GM19193 (cell line): Measurements from ENCODE around the gene CACNA1G.

Experiments used
- POLR2A ChIP-seq: IDR thresholded peaks from 4 replicates; pipeline ENCODE4 v1.6.1; 2011; ENCODE audit not compliant: insufficient read depth, insufficient read length; ENCODE audit errors: extremely low read depth

CACNA1G gene

DNA sequence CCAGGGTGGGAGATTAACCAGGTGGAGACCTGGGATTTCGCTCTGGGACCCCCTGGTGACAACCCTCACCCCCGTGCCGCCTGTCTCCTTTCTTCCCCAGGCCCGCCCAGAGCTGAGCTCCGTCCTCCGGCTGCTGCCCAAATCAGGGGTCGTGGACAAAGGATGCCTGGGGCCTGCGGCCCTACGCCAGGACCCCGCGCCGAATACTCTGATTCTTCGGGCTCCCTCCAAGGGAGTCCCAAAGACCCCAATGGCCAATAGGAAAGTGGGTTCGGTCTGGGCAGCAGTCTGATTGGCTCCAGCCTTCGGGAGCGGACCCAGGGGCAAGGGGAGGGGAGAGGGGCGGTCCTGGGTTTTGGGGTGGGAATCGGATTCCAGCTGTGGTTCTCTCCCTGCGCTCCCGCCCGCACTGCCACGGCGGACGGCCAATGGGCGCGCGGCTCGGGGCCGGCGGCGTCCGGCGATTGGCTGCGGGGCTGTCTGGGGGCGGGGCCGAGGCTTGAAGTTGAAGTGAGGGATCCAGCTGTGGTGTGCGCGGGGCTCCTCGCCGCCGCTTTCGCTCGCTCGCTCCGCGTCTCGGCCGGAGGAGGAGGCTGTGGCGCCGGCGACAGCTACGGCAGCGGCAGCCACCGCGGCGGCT lies at the start of gene CACNA1G:
TSS of gene CACNA1G (plus strand) at position 531 of the 640 bp plus-strand sequence. CDS start 745 bp downstream, outside the sequence.
- no peak for TF ChIP-seq POLR2A

DNA sequence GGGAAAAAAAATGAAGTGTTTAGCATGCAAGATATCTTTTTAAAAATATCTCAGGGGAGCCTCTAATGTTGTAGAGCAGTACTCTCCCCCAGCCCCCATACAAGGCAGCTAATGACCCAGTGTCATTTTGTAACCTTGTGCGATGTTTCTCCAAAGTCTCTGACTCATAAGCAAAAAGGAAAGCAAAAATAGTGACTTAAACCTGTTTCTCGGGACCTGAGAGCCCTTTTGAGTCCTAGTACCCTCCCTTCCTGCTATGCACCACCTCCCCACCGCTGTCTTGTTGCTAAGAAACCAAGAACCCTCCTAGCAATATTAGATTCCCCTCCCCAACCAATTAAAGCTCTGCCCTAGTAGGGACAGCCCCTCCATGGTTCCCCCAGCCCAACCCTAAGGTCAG lies 49.5 kb upstream of the CACNA1G start:
- TF ChIP-seq POLR2A: no peak

DNA sequence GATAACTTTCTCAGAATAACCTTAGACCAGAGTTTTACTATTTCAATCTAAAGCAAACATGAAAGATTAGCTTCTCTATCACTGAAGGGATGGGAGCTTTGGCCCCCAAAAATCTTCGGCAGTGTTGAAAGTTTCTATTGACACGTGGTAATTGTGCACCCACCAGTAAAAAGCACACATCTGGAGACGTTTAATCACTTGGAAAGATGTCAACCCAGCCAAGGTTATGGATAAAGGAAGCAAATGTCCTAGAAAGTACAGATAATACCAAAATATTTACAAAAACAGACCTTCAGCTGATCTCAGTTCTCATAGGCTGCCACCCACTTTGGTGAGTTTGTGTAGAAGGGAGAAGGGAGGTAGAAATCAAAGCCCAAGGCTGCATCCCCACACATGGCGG lies 47.0 kb upstream of the CACNA1G start:
- TF ChIP-seq POLR2A: no peak

DNA sequence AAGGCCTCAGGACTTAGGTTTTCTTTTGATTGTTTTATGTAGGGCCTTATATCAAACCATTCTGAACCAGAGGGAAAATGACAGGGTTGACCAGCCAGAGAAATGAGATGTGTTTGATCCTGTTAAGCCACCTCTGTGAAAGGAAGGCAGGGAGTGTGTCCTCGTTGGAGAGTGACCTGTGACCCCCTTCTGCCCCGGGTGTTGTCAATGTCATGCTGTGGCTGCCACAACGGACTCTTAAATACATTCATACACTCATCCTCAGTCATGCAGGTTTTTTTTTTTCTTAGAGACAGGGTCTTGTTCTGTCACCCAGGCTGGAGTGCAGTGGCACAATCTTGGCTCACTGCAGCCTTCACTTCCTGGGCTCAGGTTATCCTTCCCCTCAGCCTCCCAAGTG lies 46.1 kb upstream of the CACNA1G start:
- no peak for TF ChIP-seq POLR2A

DNA sequence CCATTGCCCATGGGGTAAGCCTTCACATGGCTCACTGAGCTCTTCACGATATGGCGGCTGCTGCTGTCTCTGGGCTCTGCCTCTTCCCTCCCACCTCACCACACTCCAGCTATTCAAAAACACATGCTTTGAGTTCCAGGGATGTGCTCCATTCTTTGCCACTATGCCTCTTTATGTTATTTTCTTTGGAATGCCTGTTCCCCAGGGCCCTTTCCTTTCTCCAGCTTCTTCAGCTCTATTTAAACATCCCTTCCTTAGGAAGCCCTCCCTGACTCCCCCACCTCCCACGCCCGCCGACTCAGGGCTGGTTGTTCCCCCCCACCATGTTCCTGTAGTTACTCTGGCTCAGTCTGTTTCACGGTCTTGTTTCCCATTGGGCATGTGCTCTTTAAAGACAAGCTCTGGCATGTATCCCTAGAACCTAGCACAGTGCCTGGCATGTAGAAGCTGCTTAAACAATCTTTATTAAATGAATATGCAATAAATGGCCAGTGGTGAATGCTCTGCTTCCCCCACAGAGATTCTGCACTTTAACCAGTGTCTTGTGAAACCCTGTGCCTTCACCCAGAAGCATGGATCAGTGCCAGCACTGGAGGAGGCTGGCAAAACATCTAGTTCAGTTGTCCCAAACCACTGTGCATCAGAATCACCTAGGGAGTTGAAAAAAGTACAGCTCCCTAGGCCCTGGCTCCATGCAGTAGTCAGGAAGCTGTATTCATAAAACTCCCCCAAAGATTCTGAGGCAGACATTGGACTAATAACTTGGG lies 45.4 kb upstream of the CACNA1G start:
- TF ChIP-seq POLR2A: no peak

DNA sequence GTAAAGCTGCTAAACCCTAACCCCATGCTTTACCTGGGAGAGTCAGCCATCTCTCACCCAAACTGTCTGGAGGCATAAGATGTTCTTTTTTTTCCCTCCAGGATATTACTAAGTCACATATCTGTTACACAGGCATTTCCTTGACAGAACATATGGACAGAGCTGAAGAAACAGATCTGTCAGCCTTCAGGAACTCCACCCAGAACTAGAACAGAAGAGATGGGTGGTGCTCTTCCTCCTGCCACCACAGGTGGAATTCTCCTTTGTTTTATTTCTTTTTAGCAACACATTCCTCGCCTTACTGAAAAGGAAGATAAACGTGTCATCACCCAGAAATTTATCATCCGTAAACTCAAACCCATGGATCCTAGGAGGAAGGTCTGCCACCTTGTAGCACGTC lies 43.5 kb upstream of the CACNA1G start:
- TF ChIP-seq POLR2A: no peak

DNA sequence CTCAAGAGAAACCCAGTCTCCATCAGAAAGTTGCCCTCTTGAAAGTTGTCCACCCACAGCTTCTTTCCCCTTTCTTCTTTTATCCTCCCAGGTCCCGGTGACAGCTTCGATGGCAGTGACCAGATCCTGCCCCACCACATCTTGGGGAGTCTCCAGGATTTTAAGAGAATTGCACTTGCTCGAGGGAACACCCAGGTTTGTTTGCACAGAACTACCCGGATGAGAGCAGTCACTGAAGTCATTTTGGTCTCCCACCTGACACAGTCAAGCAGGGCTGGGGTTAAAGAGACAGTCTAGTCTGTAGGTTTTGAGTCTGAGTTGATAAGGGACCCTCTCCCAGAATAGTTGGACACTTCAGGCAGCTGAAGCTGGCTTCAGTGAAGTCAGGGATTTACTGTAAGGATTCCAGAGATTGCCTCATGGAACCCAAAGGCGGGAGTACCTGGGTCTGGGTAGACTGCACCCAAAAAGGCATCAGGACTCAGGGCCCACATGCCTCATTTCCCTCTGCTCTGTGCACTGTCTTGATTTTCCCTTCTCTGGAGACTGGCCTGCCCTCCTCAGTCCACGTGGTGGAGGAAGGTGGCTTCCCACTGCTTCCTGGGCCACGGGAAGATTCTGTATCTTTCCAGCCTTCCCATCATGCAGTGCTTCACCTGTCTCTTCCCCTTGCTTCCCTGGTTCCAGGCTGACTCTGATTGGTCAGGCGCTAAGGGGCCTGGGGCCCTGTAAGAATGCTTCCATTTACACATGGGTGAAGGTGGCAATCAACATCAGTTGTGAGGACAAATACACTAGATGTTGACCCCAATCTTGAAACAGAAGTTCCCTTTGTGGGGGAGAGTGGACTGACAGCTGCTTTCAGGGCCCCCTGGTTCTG lies 42.8 kb upstream of the CACNA1G start:
- no peak for TF ChIP-seq POLR2A

DNA sequence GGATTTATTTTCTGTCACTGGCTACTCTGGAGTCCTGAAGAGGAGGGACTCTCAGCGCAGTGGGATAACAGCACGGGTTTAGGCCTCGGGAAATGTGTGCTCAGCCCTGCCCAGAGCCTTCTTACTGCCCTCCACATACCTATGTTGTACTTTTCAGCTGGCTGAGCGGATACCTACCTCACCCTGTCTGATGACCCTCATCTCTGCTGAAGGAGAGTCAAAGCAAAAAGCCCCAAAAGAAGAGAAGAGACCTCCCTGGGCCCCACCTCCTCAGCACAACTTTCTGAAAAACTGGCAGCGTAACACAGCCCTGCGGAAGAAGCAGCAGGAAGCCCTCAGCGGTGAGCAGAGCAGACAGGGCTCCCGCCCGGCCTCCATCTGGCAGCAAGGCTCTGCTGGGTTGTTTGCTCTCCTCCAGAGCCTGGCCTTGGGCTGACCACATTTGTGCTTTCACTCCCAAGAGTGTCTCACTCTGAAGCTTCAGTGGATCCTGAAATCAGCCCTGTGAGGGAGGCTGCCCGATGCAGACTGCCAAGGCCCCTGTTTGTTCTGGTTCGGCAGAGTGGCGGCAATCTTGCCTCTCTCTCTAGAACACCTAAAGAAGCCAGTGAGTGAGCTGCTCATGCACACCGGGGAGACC lies 42.0 kb upstream of the CACNA1G start:
- no peak for TF ChIP-seq POLR2A

DNA sequence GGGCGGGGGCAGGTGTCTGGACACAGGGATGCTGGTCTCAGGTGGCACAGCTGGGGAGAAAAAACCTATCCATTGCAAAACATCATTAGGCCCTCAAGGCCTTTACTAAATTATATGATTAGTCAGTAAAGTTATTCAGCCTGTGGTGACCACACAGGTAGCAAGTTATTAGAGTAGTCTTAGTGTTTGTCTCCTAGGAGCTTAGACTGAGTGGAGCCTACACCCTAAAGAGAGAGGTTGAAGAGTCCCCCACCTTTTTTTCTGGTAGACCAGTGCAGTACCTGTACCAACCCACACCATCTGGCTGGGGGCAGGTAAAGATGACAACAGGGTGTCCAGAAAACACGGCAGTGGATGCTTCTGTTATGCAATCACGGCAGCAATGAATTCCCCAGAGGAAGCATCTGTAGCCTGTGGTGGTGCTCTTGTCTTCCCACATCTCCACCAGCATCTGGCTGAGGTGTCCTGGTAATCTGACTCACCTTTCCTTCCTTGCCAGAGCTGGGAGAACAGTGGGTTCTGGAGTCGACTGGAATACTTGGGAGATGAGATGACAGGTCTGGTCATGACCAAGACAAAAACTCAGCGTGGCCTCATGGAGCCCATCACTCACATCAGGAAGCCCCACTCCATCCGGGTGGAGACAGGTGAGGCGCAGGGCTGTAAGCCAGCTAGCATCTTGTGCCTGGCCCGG lies 41.2 kb upstream of the CACNA1G start:
- TF ChIP-seq POLR2A: no peak

DNA sequence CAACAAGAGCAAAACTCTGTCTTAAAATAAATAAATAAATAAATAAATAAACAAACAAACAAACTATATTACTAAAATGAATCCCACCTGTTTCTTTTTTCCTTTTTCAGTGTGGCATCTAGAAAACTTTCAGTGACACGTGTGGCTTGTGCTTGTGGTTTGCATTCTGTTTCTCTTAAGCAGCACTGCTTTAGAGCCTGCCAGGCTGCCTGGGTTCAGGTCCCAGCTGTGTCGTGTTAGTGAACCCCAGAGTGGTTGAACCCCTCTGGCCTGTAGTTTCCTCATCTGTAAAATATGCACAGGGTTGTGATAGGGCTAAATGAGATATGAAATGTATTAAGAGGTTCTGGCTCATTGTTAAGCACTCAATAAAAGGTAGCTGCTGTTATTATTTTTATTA lies 40.0 kb upstream of the CACNA1G start:
- TF ChIP-seq POLR2A: no peak

DNA sequence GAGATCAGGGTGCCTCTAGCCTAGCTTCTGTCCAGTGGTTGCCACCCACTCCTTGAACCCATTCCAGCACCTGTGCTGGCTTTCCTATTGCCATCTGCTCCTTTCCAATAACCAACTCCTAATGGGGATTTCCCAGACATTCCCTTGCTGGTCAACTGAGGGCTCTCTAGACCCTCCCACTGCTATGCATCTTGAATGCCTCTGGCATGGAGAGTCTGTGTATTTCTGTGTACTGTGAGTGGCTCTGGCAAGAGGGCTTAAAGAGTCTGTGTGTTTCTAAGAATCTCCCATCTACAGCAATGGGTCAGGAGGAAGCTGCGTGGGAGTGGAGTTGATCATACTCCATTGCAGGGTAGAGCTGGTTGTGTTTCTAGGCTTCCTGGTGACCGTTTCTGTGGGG lies 39.0 kb upstream of the CACNA1G start:
- TF ChIP-seq POLR2A: no peak

DNA sequence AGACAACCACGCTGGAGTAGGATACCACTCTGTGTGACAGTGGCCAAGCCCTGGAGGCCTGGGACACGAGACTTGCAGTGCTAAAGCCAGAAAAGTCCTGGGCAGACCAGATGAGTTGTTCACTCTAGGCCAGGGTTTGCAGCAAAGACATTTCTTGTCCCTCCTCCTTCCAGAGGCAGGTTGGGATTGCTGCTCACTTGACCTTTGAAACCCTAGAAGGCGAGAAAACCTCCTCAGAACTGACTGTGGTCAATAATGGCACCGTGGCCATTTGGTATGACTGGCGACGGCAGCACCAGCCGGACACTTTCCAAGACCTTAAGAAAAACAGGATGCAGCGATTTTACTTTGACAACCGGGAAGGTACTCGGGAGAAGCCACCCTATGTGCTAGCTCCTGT lies 37.7 kb upstream of the CACNA1G start:
- TF ChIP-seq POLR2A: no peak

DNA sequence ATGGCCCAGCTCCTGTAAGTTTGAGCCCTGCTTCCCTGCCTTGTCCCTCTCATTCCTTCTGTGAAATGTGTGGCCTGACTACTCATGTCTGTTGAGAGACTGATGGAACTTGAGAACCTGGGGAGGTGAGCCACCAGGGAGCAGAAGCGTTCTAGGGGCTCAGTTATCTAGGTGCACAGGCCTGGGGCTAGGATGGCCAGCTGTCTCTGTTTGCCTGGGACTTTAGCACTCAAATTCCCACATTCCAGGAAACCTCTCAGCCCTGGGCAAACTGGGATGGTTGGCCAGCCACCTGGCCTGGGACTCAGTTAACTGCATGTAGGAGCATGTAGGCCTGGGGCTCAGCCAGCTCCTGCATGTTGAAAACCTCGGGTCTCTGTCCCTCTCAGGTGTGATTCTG lies 37.3 kb upstream of the CACNA1G start:
- TF ChIP-seq POLR2A: no peak

DNA sequence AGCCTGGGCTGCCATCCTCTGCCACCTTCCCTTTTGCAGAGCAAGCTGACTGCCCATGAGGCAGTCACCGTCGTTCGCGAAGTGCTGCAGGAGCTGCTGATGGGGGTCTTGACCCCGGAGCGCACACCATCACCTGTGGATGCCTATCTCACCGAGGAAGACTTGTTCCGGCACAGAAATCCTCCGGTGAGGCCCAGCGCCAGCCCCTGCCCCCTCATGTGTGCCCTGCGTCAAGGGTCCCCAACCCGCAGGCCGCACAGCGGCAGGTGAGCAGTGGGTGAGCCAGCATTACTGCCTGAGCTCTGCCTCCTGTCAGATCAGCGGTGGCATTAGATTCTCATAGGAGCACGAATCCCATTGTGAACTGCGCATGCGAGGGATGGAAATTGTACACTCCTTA lies 35.7 kb upstream of the CACNA1G start:
- no peak for TF ChIP-seq POLR2A
